Activated CD8-positive, alpha-beta memory T cell treated with anti-CD3 and anti-CD28 coated beads for 24 hours (primary cell): ENCODE data around the gene CBFA2T2.

Experiments used
- DNase-seq: peaks from one replicate; pipeline ENCODE4 v3.0.0-alpha.2; 2020

The CBFA2T2 gene

GRCh38 chr20:33669873-33670640 lies 180.2 kb downstream of the CBFA2T2 start:
- DNase-seq: no peak

- DNase-seq: no peak
Observed at GRCh38 chr20:33670715-33671499, 181.0 kb downstream of the CBFA2T2 start.

- no peak for DNase-seq
Observed at GRCh38 chr20:33671573-33672288, 181.8 kb downstream of the CBFA2T2 start.

GRCh38 chr20:33672426-33673113 lies 182.7 kb downstream of the CBFA2T2 start:
- no peak for DNase-seq

- no peak for DNase-seq
Observed at GRCh38 chr20:33673114-33673409, 183.2 kb downstream of the CBFA2T2 start.

- peak; percentile 71 for DNase-seq
Observed at GRCh38 chr20:33673410-33674293, 183.8 kb downstream of the CBFA2T2 start.

- DNase-seq: peak; percentile 89
Observed at GRCh38 chr20:33674294-33675135, 184.6 kb downstream of the CBFA2T2 start, which contains the start of gene NECAB3. NECAB3 (minus strand) TSS chr20:33674428; CDS start chr20:33674352, 76 bp downstream.

GRCh38 chr20:33675136-33675959 lies 185.5 kb downstream of the CBFA2T2 start:
- DNase-seq: no peak

GRCh38 chr20:33676121-33676520 lies 186.2 kb downstream of the CBFA2T2 start:
- DNase-seq: no peak

- DNase-seq: peak; percentile 54
Observed at GRCh38 chr20:33676652-33677645, 187.1 kb downstream of the CBFA2T2 start.

- DNase-seq: no peak
Observed at GRCh38 chr20:33677991-33678702, 188.3 kb downstream of the CBFA2T2 start.

- no peak for DNase-seq
Observed at GRCh38 chr20:33679758-33680485, 190.0 kb downstream of the CBFA2T2 start.

- DNase-seq: no peak
Observed at GRCh38 chr20:33680686-33681085, 190.8 kb downstream of the CBFA2T2 start.

- no peak for DNase-seq
Observed at GRCh38 chr20:33681288-33681687, 191.4 kb downstream of the CBFA2T2 start.

- DNase-seq: no peak
Observed at GRCh38 chr20:33681728-33682353, 191.9 kb downstream of the CBFA2T2 start.

GRCh38 chr20:33684533-33685327 lies 194.8 kb downstream of the CBFA2T2 start:
- DNase-seq: no peak
